OCI-LY1 (cell line): ENCODE data around the gene NETO2.

ENCODE experiments used
- CTCF ChIP-seq: fragments of 200-600 bp; sonication (generic), shearing (Covaris generic); IDR thresholded peaks from 2 replicates; pipeline ENCODE4 v1.5.1; 2017; ENCODE audit warnings: mild to moderate bottlenecking, antibody characterized with exemption, low read length, moderate library complexity, mixed read lengths
- EZH2 ChIP-seq: fragments of 200-600 bp; sonication (generic), shearing (Covaris generic); IDR thresholded peaks from 2 replicates; pipeline ENCODE4 v1.8.0; 2017; ENCODE audit warnings: borderline replicate concordance, mixed run types, mild to moderate bottlenecking, antibody characterized with exemption, low read length, moderate library complexity, mixed read lengths

GRCh38 chr16:47049901-47050583 is 93.7 kb downstream of the NETO2 start:
- TF ChIP-seq CTCF (no peak), EZH2 (no peak)
